ENCODE results near the gene NHS. TPM values are rescaled to one million over a fixed set of nuclear protein-coding genes. Genes with fewer than 3 reads are reported as not detected.

The NHS gene
- total and polyA plus RNA-seq, 3 donors from 2014 or later: 4.8 to 25.7 (median 21.8) TPM

GRCh38 chrX:17425551-17425950, 50.6 kb downstream of the NHS start:
- Histone ChIP-seq H3K36me3 (ENCODE audit: low read depth, missing control alignments) (no peaks in the 10 kb centered on the region), H3K4me3 (no peak overlapping the region), H3K27me3 (no peaks in the 10 kb centered on the region), H3K27ac (no peak overlapping the region), H3K9me3 (no peaks in the 10 kb centered on the region), H3K4me1 (no peaks in the 10 kb centered on the region)
- TF ChIP-seq CTCF (IDR thresholded peaks at IDR 0.05) (no peak), POLR2A (IDR thresholded peaks at IDR 0.05) (no peak)
- 63% methylated on average over 1 of the region's 1 CpG for WGBS, 2 donors
- intact Hi-C loops (cut with DNase I; ENCODE audit: low total_unique reads): no loop called here
- DNase-seq: no peak

DNA sequence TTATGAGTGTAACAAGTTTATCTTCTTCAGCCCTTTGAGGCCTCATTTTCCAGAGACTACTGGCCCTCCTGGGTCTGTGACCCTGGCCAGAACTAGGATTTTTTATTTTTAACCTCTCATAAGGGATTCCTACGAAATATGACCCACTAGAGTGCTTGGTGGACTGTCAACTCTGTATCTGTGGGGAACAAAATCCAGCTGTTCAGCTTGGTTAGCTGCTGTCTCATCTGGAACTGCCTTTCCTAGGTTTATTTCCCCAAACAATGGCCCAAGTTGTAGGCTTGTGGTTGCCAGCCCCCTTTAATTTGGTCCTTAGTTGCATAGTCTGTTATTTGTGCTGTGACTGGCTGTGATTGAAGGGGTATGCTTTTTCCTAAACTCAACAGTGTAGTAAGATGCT, 56.2 kb downstream of the NHS start:
- intact Hi-C loops (cut with DNase I; ENCODE audit: low total_unique reads): no loop called here
- 58 to 67% methylated on average over 1 of the region's 1 CpG for WGBS, 2 donors
- H3K27ac ChIP-seq: no peak overlapping the region
- H3K9me3 ChIP-seq: no peaks in the 10 kb centered on the region
- H3K36me3 ChIP-seq (ENCODE audit: low read depth, missing control alignments): no peaks in the 10 kb centered on the region
- H3K4me1 ChIP-seq: no peaks in the 10 kb centered on the region
- DNase-seq: no peak
- no peak overlapping the region for H3K4me3 ChIP-seq
- no peak for TF ChIP-seq CTCF (IDR thresholded peaks at IDR 0.05)
- no peak for TF ChIP-seq POLR2A (IDR thresholded peaks at IDR 0.05)
- no peaks in the 10 kb centered on the region for H3K27me3 ChIP-seq

DNA sequence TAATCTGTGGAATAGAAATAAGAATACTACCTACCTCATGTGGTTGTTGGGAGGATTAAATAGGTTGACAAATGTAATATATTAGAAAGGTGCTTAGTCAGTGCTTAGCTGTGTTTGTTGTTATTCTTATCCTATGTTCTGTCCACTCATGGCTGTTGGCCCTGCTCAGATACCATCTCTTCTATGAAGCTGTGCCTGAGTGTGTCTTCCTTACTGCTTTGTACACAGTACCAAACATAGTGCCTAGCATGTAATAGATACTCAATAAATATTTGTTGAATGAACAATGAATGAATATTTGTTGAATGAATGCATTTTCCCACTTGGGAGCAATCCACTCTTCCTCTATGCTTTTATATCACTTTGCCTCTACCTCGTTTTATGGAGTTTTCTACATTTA, 57.2 kb downstream of the NHS start:
- H3K27me3 ChIP-seq: no peaks in the 10 kb centered on the region
- H3K4me1 ChIP-seq: no peaks in the 10 kb centered on the region
- 65 to 71% methylated on average over 1 of the region's 1 CpG for WGBS, 2 donors
- H3K4me3 ChIP-seq: no peak overlapping the region
- intact Hi-C loops (cut with DNase I; ENCODE audit: low total_unique reads): no loop called here
- TF ChIP-seq POLR2A (IDR thresholded peaks at IDR 0.05) (no peak), CTCF (IDR thresholded peaks at IDR 0.05) (no peak)
- no peak overlapping the region for H3K27ac ChIP-seq
- no peaks in the 10 kb centered on the region for H3K9me3 ChIP-seq
- H3K36me3 ChIP-seq (ENCODE audit: low read depth, missing control alignments): no peaks in the 10 kb centered on the region
- no peak for DNase-seq

DNA sequence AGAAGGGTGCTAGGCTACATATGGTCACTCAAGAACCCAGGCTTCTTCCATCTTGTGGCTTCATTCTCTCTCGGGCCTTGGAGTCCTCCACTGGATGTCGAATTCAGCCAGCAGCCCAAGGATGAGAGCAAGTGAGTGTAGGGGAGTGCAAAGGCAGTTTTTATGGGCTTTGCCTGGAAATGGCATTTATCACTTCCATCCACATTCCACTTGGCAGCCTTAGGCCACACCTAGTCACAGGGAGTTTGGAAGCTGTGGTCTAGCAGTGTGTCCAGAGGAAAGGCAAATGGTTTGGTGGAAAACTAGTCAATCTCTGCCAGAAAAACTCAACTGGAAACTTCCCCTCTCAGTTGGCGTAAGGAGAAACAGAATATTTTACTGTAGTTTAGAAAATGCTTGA, 59.0 kb downstream of the NHS start:
- Histone ChIP-seq H3K4me3 (no peak overlapping the region), H3K4me1 (no peaks in the 10 kb centered on the region), H3K27me3 (no peaks in the 10 kb centered on the region), H3K9me3 (no peaks in the 10 kb centered on the region), H3K27ac (no peak overlapping the region), H3K36me3 (ENCODE audit: low read depth, missing control alignments) (no peaks in the 10 kb centered on the region)
- 93 to 97% methylated on average over 3 of the region's 3 CpGs for WGBS, 2 donors
- intact Hi-C loops (cut with DNase I; ENCODE audit: low total_unique reads): no loop called here
- no peak for DNase-seq
- TF ChIP-seq POLR2A (IDR thresholded peaks at IDR 0.05) (no peak), CTCF (IDR thresholded peaks at IDR 0.05) (no peak)

DNA sequence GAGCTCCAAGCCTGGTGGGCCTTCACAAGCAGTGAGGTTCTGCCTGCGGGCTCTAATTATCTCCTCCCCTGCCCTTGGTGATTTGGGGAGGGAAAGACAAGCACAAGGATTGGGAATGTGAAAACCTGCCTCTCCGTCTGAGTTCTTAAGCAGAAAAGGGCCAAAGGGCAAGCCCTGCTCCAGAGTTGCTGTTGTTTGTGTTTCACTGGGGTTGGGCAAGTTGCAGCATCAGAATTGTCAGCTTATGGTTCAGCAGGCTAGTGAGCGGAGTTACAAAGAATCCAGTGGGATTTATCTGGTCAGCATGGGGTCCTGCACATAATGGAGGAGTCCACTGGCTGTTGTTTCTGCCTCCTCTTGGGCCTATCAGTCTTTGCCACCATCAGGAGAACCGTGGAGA, 60.5 kb downstream of the NHS start:
- H3K4me3 ChIP-seq: no peak overlapping the region
- 75 to 85% methylated on average over 2 to 4 of the region's 4 CpGs for WGBS, 2 donors
- intact Hi-C loops (cut with DNase I; ENCODE audit: low total_unique reads): no loop called here

More for the DNA sequence above, 60.5 kb downstream of the NHS start:
- H3K27ac ChIP-seq: no peak overlapping the region
- no peak for DNase-seq
- TF ChIP-seq CTCF (IDR thresholded peaks at IDR 0.05) (no peak), POLR2A (IDR thresholded peaks at IDR 0.05) (no peak)
- no peaks in the 10 kb centered on the region for H3K36me3 ChIP-seq (ENCODE audit: low read depth, missing control alignments)
- no peaks in the 10 kb centered on the region for H3K4me1 ChIP-seq
- H3K9me3 ChIP-seq: no peaks in the 10 kb centered on the region
- no peaks in the 10 kb centered on the region for H3K27me3 ChIP-seq
